Stimulated activated CD8-positive, alpha-beta memory T cell treated with anti-CD3 and anti-CD28 coated beads, Interleukin-7, amount 100 ng/mL, for 24 hours (primary cell): ENCODE data around the gene NAT14.

Experiments used
- DNase-seq: peaks from one replicate; pipeline ENCODE4 v3.0.0-alpha.2; 2020; ENCODE audit warnings: low read depth

NAT14 gene

DNA sequence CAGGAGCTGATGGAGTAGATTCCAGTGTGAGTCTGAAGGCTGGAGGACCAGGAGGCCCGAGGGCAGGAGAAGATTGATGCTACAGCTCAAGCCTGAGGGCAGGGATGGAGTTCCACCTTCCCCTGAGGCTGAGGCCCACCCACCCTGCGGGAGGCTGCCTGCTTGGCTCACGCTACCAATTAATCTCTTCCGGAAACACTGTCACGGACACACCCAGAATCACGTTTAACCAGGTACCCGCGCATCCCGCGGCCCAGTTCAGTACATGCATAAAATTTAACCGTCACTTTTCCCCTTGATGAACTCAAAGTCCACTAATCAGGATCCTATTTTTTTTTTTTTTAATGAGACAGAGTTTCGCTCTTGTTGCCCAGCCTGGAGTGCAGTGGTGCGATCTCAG, 13.7 kb upstream of the NAT14 start:
- DNase-seq: no peak

DNA sequence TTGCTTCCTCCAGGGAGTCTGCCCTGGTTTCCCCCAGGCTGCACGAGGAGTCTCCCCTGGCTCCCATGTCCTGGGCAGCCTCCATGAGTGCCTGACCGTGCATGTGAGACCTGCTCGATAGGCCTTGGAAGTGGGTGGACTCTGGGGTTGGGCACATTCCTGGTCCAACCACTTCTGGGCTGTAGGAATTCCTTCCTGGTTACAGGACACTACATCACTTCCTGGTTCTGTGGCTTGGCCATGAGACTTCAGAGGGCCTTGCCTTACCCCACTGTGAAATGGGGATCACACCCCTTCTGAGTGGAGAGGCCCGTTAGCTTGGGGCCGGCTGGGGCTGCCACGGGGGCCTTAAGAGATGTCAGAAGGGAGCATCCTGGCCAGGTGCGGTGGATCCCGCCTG, 12.5 kb upstream of the NAT14 start:
- no peak for DNase-seq

DNA sequence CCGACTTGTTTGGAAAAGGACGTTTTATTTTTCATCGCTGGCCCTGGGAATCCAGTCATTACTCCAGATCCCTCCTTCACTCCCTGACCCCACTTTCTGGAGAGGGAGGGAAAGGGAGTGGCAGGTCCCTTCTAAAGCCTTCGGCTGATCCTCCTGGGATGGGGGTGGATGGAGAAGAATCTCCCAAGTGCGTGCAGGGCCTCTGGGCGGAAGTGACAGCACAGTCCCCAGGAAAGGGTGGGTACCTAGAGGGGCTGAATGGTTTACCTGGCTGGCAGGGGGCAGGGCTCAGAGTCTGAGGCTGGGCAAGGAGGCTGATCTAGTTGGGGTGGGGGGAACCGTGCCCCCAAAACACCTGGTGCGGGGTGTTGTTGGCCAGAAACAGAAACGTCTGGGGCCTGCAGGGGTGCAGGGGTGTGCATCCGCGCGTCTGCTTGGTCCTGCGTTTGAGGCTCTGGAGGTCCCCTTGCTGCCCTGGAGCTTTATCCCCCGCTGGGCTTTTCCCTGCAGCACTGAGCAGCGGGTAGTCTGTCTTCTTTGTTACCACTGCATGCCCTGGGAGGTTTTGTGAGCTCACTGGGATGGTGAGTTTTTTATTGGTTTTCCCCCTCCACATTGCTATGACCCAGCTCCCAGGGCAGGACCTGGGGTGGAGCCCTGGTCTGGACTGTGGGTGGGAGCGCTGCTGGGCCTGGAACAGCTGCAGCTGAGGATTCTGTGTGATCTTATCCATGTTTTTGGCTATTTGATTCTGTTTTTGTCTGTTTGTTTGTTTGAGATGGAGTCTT, 11.6 kb upstream of the NAT14 start:
- no peak for DNase-seq

DNA sequence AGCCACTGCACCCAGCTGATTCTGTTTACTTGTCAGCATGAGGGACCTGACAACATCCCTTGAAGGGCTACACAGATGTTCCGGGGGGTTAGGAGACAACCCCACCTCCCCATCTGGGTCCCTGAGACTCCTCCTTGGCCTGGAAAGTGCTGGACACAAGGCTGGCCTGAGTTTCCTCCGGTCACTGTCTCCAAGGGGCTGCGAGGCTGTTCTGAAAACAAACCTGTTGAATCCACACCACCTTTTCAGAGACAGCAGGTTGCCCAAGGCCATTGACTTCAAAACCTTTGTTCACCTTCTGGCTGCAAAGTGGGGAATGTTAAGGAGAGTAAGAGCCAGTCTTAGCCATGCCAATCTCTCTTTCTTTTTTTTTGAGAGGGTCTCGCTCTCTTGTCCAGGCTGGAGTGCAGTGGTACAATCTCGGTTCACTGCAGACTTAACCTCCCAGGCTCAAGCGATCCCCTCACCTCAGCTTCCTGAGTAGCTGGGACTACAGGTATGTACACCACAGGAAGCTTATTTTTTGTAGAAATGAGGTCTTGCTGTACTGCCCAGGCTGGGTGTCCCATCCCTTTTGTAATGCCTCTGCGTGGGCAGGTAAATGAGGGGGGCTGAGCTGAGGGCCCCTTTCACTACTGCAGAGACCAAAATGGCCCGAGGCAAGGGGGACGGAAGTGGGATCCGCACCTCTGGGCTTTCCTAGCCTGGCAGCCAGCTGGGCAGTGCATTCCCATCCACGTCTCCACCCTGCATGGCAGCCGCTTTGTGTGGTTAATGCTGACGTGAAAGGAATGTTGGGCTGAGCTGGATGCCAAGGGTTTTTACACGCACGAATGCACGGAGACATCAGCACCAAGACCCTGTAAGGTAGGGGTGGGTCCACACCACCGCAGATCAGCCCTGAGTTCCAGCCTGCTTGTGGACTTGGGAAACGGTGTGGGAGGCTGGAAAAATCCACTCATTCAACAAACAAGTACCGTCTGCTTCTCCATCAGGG, 10.4 kb upstream of the NAT14 start:
- no peak for DNase-seq

DNA sequence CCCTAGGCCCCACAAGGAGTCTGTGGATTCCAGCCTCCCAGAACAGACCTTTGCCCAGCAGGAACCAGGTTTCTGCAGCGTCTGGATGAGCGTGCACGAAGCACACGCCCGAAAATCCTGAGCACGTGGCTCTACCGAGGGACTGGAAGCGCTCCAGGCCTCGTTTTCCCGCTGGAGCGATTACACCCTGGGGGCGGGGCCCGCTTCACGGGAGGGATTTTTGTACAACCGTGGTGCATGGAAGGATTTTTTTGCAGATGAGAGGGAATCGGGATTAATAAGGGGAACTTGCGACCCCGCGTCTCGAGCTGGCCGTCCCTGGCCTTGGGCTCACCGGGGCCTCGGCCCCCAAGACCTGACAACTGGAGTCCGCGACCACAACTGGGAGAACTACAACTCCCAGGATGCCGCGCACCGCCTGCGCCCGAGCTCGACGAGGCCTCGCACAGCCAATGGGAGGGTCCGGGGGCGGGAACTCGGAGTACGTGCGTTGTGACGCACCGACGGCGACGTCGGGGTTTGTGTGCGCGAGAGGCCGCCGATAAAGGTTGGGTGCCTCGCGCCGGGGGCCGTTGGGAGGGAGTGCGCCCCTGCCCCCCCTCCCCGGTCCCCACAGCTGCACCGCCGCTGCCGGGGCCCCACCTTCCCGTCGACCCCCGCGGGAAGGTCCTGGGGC, 8.8 kb upstream of the NAT14 start, which contains the start of gene ZNF628:
Gene ZNF628, plus strand, starts transcription at position 518 of the 676 bp plus-strand sequence. CDS start 3,294 bp downstream, outside the sequence.
- peak; percentile 95 for DNase-seq

DNA sequence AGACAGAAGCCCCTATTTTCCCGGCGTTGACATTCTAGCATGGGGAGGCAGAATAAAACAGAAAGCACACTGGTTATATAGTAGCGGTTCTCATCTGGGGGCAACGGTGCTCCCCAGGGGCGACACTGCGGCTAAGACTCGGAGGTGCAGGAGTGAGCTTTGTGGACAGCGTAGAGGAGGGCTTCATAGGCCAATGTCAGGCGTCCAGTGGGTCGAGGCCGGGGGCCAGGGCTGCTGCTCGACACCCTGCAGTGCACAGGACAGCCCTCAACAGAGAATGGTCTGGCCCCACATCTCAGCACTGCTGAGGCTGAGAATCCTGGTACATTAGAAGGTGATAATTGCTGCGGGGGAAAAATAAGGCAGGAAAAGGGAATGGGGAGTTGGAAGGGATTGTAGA, 7.1 kb upstream of the NAT14 start:
- no peak for DNase-seq

DNA sequence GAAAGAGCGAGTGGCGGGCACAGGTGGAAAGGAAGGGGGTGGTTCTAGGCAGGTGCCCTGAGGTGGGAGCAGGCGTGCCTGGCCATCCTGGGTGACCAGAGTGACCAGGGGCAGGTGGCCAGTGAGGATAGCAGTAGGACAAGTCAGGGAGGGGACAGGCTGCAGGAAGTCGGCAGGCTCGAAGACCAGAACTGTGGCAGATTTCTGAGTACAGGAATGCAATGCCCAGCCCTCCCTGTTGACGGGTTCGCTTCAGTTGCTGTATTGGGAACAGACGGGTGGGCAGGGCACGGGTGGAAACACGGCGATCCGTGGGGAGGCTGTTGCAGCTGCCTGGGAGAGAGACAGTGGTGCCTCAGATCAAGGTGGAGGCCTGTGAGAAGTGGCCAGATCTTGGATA, 6.6 kb upstream of the NAT14 start:
- no peak for DNase-seq

DNA sequence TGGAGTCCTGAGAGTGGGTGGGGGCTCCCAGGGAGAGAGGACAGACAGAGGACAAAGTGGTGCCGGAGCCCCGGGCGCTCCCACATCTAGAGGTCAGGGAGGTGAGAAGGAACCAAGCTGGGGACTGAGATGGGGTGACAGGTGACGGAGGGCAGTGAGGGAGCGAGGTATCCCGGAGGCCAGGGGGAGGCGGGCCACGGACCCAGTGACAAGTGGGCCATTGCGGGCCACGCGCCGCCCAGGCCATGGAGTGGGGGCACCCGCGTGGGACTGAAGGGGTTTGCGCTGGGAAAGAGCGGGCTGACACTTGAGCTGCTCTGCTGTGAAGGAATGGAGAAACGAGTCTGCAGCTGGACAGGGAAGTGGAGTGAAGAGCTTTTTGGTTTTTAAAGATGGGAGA, 5.9 kb upstream of the NAT14 start:
- DNase-seq: no peak

DNA sequence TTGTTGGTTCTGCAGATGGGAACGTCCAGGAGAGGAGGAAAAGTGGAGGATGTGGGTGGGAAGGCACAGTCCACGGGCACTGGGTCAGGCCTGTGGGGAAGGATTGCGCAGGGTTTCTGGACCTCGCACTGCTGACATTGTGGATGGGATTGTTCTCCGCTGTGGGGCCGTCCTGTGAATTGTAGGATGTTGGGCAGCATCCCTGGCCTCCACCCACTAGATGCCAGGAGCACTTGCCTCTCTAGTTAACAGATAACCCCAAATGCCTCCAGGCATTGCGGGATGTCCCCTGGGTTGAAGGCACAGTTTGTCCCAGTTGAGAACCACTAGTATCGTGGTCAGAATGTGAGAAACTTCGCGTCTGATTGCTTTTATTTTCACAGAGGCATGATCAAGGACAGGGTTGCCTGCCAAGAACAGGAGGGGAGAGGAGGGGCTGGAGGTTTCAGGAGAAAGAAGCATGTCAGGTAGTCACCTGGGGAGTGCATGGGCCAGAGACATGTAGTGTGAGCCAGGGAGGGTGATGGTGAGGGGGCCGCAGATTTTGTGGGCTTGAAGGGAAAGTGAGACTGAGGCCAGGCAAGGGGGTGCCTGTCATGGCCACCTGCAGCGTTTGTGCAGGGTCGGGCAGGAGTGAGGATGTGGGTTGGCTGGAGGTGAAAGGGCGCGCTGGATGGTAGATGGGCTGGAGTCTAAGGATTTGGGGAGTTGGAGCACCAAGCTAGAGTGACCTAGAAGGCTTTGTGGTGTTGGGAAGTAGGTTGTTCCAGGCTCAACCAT, 5.3 kb upstream of the NAT14 start:
- no peak for DNase-seq

DNA sequence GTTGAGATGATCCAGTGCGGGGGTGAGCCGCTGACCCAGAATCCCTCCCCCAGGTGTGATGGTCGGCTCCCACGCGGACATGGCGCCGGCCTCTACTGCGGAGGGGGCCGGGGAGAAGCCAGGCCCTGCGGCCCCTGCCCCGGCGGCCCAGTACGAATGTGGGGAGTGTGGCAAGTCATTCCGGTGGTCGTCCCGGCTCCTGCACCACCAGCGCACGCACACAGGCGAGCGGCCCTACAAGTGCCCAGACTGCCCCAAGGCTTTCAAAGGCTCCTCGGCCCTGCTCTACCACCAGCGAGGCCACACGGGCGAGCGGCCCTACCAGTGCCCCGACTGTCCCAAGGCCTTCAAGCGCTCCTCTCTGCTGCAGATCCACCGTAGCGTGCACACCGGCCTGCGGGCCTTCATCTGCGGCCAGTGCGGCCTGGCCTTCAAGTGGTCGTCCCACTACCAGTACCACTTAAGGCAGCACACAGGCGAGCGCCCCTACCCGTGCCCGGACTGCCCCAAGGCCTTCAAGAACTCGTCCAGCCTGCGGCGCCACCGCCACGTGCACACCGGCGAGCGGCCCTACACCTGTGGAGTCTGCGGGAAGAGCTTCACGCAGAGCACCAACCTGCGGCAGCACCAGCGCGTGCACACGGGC, 3.7 kb upstream of the NAT14 start:
- DNase-seq: no peak

DNA sequence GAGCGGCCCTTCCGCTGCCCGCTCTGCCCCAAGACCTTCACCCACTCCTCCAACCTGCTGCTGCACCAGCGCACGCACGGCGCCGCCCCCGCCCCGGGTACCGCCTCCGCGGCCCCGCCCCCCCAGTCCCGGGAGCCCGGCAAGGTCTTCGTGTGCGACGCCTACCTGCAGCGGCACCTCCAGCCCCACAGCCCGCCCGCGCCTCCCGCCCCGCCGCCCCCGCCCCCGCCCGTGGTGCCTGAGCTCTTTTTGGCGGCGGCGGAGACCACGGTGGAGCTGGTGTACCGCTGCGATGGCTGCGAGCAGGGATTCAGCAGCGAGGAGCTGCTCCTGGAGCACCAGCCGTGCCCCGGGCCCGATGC, 3.2 kb upstream of the NAT14 start:
- DNase-seq: no peak

DNA sequence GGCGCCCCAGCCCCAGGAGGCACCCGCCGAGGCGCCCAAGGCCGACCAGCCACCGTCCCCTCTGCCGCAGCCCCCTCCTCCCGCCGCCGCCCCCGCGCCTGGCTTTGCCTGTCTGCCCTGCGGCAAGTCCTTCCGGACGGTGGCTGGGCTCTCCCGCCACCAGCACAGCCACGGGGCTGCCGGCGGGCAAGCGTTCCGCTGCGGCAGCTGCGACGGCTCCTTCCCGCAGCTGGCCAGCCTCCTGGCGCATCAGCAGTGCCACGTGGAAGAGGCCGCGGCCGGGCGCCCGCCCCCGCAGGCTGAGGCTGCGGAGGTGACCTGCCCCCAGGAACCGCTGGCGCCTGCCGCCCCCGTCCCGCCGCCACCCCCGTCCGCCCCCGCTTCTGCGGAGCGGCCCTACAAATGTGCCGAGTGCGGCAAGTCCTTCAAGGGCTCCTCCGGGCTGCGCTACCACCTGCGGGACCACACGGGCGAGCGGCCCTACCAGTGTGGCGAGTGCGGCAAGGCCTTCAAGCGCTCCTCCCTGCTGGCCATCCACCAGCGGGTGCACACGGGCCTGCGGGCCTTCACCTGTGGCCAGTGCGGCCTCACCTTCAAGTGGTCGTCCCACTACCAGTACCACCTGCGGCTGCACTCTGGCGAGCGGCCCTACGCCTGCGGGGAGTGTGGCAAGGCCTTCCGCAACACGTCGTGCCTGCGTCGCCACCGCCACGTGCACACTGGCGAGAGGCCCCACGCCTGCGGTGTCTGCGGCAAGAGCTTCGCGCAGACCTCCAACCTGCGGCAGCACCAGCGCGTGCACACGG, 2.6 kb upstream of the NAT14 start:
- no peak for DNase-seq

DNA sequence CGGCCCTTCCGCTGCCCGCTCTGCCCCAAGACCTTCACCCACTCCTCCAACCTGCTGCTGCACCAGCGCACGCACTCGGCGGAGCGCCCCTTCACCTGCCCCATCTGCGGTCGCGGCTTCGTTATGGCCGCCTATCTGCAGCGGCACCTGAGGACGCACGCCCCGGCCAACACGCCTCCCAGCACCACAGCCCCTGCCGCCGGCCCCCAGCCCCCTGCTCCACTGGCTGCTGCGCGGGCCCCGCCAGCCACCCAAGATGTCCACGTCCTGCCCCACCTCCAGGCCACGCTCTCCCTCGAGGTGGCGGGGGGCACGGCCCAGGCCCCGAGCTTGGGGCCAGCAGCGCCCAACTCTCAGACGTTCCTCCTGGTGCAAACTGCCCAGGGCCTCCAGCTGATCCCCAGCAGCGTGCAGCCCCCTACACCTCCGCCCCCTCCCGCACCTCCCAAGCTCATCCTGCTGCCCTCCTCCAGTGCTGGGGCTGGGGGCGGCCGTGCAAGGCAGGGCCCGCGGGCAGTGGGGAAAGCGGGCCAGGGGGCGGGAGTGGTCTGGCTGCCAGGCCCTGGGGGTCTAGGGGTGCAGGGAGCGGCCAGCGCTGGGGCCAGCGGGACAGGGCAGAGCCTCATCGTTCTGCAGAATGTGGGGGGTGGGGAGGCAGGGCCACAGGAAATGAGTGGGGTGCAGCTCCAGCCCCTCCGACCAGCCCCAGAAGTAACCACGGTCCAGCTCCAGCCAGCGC, 1.9 kb upstream of the NAT14 start:
- no peak for DNase-seq

DNA sequence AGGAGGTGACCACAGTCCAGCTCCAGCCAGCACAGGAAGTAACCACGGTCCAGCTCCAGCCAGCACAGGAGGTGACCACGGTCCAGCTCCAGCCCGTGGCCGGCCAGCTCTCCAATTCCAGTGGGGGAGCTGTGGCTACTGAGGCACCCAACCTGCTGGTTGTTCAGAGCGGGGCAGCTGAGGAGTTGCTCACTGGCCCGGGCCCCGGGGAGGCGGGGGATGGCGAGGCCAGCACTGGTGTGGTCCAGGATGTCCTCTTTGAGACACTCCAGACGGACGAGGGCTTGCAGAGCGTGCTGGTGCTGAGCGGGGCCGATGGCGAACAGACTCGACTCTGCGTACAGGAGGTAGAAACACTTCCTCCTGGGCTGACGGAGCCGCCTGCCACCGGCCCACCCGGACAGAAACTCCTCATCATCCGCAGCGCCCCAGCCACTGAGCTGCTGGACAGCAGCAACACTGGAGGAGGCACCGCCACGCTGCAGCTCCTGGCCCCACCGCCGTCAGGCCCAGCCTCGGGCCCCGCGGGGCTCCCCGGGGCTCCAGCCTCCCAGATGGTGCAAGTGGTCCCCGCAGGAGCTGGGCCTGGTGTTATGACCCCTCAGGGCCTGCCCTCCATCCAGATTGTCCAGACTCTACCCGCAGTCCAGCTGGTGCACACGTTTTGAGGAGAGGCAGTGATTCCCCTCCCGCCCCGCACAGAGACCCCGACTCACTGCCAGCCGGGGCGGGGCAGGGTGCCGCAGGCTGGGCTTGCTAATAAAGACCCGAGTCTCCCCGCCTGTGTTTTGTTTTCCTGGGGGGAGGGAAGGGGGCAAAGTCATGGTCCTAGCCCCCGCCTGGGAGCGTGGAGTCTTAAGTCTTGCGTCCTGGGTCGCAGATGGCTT, 1.0 kb upstream of the NAT14 start:
- DNase-seq: no peak

DNA sequence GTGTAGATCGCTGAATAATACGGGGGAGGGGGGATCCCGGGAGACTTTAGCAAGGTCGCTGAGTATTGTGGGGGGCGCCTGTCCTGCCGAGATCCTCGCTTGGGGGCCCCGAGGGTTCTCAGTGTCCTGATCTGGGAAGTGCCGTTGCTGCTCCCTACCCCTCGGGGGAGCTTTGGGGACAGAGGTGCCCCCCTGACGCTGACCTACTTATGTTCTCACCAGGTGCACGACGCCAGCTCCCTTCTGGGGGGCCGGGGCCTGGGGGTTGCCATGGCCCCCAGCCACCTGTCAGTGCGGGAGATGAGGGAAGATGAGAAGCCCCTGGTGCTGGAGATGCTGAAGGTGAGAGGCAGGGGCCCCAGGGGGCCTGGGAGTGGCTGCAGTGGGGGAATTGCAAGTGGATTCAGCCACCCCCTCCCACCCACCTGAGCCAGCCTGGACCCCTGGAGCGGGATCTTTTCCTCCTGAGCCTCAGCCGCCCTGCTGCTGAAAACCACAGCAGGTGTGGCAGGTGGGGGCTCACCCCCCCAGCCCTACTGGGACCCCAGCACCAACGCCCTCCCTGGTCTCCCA, 537 bp downstream of the NAT14 start:
- no peak for DNase-seq

DNA sequence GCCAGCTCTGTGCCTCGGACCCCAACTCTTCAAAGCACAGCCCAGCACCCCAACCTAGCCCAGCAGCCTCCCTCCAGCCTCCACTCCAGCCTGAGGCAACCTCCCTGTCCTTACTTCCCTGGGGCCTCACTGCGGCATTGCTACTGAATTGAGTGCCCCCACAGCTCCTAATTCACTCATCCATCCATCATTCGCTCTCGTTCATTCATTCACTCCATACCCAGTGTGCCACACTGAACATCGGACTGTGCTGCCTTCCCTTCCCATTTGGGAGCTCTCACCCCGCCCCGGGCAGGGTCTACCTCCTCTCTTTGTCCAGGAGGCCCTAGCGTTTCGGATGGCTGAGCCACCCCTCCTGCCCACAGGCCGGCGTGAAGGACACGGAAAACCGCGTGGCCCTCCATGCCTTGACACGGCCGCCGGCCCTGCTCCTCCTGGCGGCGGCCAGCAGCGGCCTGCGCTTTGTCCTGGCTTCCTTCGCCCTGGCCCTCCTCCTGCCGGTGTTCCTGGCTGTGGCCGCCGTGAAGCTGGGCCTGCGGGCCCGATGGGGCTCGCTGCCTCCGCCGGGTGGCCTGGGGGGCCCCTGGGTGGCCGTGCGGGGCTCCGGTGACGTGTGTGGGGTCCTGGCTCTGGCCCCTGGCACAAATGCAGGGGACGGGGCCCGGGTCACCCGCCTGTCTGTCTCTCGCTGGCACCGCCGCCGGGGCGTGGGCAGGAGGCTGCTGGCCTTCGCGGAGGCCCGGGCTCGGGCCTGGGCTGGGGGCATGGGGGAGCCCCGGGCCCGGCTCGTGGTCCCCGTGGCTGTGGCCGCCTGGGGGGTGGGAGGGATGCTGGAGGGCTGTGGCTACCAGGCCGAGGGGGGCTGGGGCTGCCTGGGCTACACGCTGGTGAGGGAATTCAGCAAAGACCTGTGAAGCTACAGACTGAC, 1.3 kb downstream of the NAT14 start:
- no peak for DNase-seq
